CD4-positive, alpha-beta T cell treated with Interleukin-21 for 1 hour (primary cell): Measurements from ENCODE around the gene ASH1L.
"Not testable (repeated sequence)": the region's sequence is repeated elsewhere in the genome, so short reads cannot be mapped to it uniquely, and the experiment has no call there.

Experiments
- DNase-seq: peaks from one replicate; pipeline ENCODE4 v3.0.0-alpha.2; 2020

The ASH1L gene

DNA sequence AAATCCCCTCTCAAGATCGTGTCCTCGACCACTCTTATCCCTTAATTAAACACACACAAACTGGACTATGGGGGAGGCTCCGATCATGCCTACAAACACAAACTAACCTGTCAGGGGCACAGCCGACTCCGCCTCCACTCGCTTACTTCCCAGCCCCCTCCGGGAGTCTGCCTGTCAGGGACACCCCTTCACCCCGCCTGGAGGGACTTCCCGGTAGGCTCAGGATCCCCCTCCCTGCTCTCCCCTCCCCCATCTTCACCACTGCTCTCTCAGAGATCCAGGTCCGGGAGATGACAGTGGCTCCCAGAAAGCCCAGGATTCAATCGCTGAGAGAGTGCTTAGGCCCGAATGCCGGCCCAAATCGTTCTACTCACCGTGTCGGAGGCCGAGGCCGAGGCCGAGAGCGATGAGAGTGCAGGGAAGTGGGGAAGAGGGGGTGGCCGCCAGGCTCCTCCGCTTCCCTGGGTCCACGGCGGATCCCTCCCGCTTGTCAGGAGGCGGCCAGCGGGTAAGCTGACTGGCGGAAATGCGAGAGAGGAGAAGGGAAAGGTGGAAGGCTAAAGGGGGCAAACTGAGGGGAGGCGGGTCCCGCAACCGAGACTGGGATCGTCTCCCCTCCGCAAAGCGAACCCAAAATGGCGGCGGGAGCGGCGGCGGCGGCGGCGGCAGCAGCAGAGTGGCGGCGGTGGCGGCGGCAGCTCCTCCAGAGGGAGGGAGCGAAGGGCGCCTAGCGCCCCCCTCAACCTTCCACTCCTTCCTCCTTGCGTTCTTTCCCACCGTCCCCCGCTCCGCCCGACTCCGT, 623 bp downstream of the ASH1L start:
- DNase-seq = peak; percentile 61

DNA sequence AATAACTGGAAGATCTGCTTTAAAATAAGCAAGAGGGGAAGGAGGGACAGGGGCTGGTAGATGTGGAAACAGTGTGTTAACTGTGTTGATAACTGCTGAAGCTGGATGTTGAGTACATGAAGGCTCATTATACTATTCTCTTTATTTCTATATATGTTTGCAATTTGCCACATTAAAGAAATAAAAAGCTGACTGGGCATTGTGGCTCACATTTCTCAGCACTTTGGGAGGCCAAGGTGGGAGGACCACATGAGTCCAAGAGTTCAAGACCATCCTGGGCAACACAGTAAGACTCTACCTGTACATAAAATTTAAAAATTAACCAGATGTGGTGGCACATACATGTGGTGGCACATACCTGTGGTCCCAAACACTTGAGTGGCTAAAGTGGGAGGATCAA, 6.7 kb downstream of the ASH1L start:
- DNase-seq = no peak

DNA sequence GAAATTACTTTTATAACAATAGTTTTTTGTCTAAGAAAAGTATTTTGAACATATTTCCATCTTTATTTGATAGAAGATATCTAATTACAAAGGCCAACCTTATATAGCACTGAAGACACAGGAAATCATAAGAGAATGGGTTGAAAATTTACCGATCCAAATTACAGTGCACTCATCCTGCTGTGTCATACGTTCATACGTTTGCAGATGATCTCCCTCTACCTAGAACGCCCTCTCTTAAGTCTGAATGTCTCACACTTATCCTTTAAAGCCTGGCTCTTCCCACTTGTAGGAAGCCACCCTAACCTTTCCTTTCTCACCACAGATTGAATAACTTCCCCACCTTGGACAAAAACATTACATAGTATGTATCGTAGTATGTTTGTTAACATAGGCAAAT, 9.3 kb downstream of the ASH1L start:
- DNase-seq = no peak

DNA sequence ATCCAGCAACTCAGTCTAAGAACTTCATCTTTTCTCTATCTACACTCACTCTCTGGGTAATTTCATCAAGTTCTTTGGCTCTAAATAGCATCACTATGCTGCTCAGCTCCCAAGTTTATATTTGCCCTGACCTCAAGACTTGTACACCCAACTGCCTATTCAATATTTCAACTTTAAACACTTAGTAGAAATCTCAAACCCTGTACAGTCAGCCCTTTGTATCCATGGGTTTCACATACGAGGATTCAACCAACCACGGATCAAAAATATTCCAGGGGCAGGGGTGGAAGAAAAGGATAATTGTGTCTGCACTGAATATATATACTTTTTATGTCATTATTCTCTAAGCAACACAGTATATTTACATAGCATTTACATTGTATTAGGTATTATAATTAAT, 13.9 kb downstream of the ASH1L start:
- no peak for DNase-seq

DNA sequence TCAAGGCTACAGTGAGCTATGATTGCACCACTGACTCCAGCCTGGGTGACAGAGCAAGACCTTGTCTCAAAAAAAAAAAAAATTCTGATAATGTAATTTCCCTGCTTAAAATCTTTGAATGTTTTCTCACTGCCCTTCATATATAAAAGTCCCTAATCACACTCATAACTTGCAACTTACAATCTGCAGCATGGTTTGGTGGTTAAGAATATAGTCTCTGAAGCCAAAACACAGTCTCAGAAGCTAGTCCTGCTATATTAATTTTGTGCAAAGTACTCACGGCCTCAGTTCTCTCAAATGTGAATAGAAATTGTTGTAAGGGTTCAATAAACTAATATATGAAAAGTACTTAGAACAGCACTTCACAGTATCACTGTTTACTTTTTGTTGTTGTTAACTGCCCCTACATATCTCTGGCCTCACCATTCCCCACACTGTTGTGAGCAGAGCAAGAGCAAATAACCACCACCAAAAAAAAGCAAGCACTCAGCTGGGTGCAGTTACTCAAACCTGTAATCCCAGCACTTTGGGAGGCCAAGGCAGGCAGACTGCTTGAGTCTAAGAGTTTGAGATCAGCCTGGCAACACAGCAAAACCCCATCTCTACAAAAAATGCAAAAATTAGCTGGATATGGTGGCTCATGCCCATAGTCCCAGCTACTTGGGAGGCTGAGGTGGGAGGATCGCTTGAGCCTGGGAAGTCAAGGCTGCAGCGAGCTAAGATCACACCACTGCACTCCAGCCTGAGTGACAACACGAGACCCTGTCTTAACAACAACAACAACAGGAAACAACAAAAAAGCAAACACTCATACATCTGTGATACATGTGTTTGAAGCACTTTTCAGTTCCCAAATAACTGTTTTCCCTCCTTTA, 22.4 kb downstream of the ASH1L start:
- no peak for DNase-seq

DNA sequence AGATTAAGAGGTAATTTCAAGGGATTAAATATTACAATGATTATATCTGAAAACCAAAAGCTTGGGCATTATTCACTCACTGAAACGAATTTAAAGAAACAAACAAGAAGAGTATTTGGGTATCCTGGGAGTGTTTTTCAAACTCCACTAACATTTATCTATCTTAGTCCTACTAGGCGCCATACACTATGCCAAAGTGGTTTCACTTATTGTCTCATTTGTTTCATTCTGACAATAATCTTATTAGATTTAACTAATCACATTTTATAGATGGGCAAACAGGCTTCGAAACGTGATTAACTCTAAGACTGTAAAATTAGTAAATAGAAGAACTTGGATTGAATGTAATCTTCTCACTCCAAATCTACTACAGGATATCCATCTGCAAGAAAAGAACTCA, 25.4 kb downstream of the ASH1L start:
- DNase-seq = no peak

DNA sequence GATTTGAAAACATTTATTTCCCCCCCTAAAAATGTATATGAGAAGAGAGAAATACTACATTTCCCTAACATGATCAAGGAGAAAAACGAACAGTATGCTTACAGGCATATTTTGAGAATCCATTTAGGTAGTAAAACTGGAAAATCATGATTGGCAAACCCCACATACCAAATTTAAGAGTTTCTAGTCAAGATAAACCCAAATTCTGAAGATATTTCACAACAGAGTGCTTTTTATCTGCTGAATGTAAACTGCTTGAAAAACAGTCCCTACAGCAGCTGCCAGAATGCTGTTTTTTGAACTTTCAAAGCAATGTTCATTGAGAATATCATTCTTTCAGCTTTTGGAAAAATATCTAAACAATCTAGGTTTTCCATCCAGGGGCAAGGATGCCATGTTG, 31.0 kb downstream of the ASH1L start:
- no peak for DNase-seq

DNA sequence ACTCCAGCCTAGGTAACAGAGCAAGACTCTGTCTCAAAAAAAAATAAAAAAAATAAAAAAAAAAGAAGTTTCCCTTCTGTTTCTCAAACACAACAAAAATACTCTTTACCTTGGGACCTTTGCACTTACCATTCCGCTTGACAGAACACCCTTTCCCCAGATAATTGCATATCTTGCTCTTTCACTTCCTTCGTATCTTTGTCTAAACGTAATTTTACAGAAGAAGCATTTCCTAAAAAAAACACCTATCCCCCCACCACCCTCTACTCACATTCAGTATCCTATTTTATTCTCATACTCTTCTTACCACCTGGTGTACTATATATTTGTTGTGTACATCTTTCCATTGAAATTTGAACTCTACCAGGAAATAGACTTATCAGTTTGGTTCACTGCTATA, 32.7 kb downstream of the ASH1L start:
- DNase-seq = no peak

DNA sequence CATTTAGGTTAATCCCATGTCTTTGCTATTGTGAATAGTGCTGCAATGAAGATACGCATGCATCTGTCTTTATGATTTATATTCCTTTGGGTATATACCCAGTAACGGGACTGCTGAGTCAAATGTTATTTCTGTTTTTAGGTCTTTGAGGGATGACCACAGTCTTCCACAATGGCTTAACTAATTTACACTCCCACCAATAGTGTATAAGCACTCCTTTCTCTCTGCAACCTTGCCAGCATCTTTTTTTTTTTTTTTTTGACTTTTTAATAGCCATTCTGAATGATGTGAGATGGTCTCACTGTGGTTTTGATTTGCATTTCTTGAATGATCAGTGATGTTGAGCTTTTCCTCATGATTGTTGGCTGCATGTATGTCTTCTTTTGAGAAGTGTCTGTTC, 33.5 kb downstream of the ASH1L start:
- no peak for DNase-seq

DNA sequence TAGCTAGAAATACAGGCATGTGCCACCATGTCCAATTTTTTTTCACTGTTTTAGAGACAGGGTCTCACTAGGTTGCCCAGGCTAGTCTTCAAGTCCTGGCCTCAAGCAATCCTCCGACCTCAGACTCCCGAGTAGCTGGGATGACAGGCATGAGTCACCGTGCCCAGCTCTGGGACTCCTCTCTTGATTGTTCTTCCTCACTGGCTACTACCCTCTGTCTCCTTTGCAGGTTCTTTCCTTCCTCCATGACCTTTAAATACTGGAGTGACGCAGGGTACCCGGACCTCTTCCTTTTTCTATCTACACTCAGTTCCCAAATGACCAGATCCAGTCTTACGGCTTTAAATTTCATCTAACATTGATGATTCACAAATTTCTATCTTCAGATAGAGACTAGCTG, 34.9 kb downstream of the ASH1L start:
- no peak for DNase-seq

DNA sequence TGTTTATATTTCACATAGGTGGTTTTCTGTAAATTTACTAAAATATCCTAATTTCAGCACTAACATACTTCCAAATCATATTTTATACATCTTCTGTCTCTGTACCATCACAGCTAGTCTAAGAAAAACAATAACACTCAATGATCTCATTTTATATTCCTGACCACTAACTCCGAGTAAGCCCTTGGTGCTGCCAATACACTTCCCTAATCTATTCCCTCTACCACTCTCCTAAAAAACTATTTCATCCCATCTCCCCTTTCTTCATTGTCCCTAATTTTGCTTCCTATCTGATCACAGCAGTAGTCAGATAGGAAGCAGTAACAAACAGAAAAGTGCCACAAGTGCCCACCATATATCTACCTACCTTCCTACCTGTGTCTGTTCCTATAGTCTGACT, 36.2 kb downstream of the ASH1L start:
- no peak for DNase-seq

DNA sequence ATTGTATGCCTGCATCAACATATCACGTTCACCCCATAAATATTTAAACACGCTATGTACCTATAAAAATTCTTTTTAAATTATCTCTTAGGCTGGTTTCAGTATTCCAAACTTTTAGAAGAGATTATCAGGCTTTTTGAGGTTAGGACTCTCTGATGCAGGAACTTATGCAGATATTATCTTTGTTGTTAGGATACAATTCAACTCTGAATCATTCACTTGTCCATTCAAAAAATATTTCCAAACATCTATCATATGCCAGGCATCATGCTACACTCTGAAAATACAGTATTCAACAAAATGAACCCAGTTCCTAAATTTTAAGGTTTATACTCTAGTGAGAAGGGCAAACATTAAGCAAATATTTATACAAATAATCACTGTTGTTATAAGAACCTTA, 40.5 kb downstream of the ASH1L start:
- no peak for DNase-seq

DNA sequence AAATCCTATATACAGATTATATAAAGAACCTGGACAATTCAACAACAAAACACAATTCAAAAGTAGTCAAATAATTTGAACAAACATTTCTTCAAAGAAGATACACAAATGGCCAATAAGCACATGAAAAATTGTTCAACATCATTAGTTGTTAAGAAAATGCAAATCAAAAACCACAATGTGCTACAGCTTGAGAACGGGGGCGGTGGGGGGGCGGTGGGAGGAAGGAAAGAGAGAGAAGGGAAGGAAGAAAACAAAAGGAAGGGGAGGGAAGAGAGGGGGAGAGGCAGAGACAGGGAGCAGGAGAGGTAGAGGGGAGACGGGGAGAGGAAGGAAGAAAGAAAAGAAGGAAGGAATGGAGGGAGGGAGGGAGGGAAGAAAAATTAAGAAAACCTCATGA, 44.1 kb downstream of the ASH1L start:
- DNase-seq = no peak

DNA sequence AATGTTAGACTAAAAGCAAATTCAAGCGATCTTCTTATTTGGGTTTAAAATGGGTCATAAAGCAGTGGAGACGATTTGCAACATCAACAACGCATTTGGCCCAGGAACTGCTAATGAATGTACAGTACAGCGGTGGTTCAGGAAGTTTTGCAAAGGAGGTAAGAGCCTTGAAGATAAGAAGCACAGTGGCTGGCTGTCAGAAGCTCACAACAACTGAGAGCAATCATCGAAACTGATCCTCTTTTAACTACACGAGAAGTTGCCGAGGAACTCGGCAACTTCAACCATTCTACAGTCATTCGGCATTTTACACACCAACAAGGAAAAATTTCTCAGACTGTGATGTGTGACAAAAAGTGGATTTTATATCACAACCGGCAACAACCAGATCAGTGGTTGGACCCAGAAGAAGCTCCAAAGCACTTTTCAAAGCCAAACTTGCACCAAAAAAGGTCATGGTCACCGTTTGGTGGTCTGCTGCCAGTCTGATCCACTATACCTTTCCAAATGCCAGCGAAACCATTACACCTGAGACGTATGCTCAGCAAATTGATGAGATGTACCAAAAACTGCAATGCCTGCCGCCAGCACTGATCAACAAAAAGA, 47.9 kb downstream of the ASH1L start:
- peak; percentile 35 for DNase-seq

DNA sequence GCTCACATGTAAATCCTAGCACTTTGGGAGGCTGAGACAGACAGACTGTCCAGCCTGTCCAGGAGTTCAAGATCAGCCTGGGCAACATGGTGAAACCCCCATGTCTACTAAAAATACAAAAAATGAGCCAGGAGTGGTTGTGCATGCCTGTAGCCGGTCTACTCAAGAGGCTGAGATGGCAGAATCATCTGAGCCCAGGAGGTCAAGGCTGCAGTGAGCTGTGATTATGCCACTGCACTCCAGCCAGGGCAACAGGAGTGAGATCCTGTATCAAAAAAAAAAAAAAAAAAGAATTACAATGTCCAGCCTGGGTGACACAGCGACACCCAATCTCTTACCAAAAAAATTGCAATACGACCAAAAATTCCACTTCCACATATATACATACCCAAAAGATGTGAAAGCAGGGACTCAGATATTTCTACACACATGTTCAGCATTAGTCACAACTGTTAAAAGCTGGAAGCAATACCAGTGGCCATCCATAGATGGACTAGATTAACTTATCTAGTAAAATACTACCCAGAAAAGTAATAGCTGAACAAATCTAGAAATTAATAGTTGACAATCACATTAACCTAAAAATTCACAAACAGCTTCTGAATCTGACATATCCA, 49.2 kb downstream of the ASH1L start:
- no peak for DNase-seq

DNA sequence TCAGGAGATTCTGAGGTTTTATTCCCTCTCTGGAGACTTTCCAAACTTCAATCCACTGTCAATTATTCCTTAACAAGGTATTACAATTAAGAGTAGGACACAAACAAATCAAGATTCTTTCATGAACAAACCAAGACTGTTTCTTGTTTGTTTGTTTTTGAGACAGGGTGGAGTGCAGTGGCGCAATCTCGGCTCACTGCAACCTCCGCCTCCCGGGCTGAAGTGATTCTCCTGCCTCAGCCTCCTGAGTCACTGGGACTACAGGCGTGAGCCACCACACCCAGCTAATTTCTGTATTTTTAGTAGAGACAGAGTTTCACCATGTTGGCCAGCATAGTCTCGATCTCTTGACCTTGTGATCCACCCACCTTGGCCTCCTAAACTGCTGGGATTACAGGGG, 51.2 kb downstream of the ASH1L start:
- not testable (repeated sequence) for DNase-seq

DNA sequence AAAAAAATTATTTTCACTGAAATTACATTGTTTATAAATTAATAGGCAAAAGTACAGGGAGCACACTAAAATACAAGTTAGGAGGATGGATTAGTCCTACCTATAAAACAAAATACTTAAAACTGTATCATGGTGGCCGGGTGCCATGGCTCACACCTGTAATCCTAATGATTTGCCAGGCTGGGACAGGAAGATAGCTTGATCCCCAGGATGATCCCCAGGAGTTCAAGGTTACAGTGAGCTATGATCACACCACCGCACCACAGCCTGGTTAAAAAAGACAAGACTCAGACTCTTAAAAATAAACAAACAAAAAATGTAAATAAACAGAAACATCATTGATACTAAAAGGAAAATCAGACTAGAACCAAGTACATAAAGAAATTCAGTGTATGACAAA, 53.5 kb downstream of the ASH1L start:
- no peak for DNase-seq

DNA sequence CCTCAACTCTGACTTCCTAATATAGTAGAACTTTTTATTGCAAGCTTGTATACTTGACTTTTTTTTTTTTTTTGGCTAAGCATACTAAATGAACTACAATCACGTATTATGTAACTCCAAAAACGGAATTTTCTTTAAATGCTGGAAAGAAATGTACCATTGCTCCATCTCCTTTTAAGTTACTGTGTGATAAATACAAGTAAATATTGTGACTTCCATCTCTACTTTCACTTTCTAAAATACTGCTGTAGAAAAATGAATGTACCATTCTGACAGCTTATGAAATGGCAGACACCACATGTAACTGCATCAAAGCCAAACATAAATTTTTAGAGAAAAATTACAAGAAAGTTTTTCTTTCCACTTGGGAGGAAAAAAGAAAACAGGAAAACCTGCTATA, 54.7 kb downstream of the ASH1L start:
- no peak for DNase-seq

DNA sequence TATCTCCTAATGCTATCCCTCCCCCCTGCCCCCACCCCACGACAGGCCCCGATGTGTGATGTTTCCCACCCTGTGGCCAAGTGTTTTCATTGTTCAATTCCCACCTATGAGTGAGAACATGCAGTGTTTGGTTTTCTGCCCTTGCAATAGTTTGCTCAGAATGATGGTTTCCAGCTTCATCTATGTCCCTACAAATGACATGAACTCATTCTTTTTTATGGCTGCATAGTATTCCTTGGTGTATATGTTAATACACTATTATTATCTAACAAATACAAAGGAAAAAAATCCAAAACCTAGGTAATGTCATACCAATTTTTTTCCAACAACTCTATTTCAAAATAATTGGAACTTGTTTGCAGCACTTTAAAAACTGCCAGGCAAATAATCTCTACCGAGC, 56.6 kb downstream of the ASH1L start:
- not testable (repeated sequence) for DNase-seq

DNA sequence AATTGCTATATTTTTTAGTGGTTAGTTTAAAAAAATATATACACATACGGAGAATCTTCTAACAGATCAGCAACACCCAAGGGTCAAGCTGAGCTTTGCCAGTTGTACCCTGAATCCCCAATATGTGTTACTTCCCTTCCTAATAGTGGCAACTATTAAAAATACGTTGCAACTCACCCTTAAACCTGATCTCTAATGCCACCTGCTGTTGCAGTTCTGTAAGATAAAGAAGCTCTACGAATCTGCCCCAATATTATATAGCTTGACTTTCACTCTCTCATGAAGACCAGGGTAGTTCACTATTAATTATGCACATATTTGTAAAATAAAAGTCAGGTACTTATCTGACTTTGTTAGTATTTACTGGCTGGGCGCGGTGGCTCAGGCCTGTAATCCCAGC, 58.4 kb downstream of the ASH1L start:
- peak; percentile 44 for DNase-seq

DNA sequence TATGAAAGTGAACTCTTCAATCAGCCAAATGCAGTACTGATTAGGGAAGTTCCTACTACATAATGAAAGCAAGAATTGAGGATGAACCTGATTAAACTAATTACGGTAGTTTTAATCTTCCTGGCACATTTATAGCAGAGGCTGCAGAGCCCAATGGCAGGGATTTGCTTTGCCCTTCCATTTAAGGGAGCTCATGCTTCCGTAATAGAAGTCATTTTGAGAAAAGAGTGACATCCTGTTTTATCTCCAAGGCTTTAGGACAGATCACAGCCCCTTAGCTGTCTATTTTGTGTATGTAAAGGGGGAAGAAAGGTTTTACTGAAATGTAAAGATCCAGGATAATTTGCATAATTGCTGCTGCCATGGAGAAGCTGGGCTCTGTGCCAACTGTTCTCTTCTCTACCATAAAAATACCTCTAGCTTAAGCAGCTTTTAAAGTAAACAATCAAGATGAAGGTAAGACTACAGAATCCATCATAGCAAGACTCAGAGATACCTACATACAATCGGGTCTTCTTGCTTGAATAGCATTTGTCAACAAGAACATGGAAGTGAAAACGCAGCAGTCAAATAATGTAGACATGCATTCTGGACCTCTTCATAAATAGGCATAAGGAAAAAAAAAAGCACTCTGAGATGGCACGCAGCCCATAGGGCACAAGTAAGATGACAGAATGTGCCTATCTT, 62.5 kb downstream of the ASH1L start:
- peak; percentile 4 for DNase-seq

DNA sequence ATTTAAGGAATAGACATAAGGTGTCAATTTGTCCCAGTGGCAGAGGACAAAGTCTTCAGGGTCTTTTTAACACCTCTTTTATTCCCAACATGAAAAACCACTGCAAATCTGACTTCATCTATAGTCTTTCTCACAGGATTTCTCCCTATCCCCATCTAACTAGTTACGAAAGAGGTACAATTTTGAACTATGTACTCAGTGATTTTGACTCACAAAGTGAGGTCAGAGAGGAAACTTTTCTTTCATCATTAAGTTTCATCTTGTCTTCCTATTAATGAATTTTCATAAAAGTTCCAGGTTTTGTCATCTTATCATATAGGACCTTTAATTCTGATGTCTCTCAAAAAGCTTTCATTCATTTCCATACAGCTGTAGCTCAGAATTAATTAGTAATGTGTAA, 63.3 kb downstream of the ASH1L start:
- DNase-seq = no peak

DNA sequence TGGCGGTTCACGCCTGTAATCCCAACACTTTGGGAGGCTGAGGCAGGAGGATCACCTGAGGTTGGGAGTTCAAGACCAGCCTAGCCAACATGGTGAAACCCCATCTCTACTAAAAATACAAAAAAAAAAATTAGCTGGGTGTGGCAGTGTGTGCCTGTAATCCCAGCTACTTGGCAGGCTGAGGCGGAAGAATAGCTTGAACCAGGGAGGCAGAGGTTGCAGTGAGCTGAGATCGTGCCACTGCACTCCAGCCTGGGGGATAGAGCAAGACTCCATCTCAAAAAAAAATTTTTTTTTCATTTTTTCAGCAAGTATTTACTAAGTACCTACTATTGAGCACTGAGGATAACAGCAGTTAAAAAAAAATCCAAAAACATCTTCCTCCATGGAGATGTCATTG, 69.0 kb downstream of the ASH1L start:
- DNase-seq = not testable (repeated sequence)
